Suprapubic skin (tissue), 4 donors: Measurements from ENCODE around the gene PRKAG2. TPM values are rescaled to one million over a fixed set of nuclear protein-coding genes. Genes with fewer than 3 reads are reported as not detected.

Experiments
- DNase-seq, 2 donors: peaks; one replicate each; pipeline ENCODE4 v3.0.0-alpha.2; 2019; ENCODE audit warnings: low spot score in 2 of 2
- H3K27ac ChIP-seq: fragments of 200-600 bp; sonication (generic); one replicate; pipeline ENCODE4 v1.5.1; 2019
- H3K27me3 ChIP-seq: fragments of 200-600 bp; sonication (generic); one replicate; pipeline ENCODE4 v1.5.1; 2019
- H3K36me3 ChIP-seq: fragments of 200-600 bp; sonication (generic); one replicate; pipeline ENCODE4 v1.5.1; 2019
- H3K4me1 ChIP-seq: fragments of 200-600 bp; sonication (generic); one replicate; pipeline ENCODE4 v1.5.1; 2019
- H3K4me3 ChIP-seq: fragments of 200-600 bp; sonication (generic); one replicate; pipeline ENCODE4 v1.5.1; 2019; ENCODE audit warnings: mild to moderate bottlenecking
- H3K9me3 ChIP-seq: fragments of 200-600 bp; sonication (generic); one replicate; pipeline ENCODE4 v1.5.1; 2019
- EP300 ChIP-seq: sonication (generic); formaldehyde crosslinking; IDR thresholded peaks from one replicate; pipeline ENCODE4 v1.6.1; 2017; ENCODE audit warnings: antibody characterized with exemption
- POLR2A ChIP-seq, 2 donors: fragments of 450-650 bp; IDR thresholded peaks; one replicate each; pipeline ENCODE4 v1.6.1; 2017; ENCODE audit warnings: antibody characterized with exemption in 2 of 2, mild to moderate bottlenecking in 2 of 2, moderate library complexity in 2 of 2
- POLR2AphosphoS5 ChIP-seq, 3 donors: sonication (generic); formaldehyde crosslinking; IDR thresholded peaks; one replicate each; pipeline ENCODE4 v1.6.1; 2017; ENCODE audit warnings: antibody characterized with exemption in 3 of 3
- WGBS: methylation state at CpG from one replicate; pipeline ENCODE4 v1.1.5; 2018; 5-methylcytosine and 5-hydroxymethylcytosine counted together
- total RNA-seq, 4 donors: library from RNA; depleted of rRNA; stranded (reverse); fragments of >200 nt; gene quantifications; one replicate each; pipeline ENCODE4 v1.1.0, GENCODE V29; 2016
- TF ChIP-seq, protein P1 (sequence below), 2 donors: fragments of 200-600 bp in 1 of 2; fragments of 450-650 bp in 1 of 2; sonication (generic) in 1 of 2; IDR thresholded peaks; one replicate each; pipeline ENCODE4 v1.5.1; 2016 to 2019; ENCODE audit warnings: antibody characterized with exemption in 2 of 2, mild to moderate bottlenecking in 1 of 2, moderate library complexity in 1 of 2

PRKAG2 gene
- total RNA-seq, 4 donors from 2014 or later, result 16.5 to 40.0 (median 17.3) TPM

DNA sequence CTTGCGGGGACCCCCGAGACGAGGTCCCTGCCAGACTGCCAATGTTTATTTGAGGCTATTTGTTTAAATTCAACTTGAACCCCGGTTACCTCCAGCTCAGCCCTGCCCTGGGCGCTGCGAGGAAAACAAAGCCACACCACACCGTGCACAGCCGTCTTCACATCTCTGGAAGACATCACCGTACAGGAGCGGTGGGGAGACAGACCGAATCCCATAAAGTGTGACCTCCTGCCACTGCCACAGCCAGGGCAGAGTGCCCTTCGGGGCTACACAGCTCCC lies 40.0 kb downstream of the PRKAG2 start:
- Histone ChIP-seq H3K9me3 (no peaks in the 10 kb centered on the region), H3K27me3 (no peaks in the 10 kb centered on the region), H3K4me1 (peaks cover 20% of the 10 kb centered on the region), H3K27ac (no peak overlapping the region), H3K36me3 (peaks cover 4% of the 10 kb centered on the region), H3K4me3 (no peak overlapping the region)
- TF ChIP-seq POLR2AphosphoS5 (IDR thresholded peaks at IDR 0.05) (no peak), EP300 (no peak), POLR2A (IDR thresholded peaks at IDR 0.05) (no peak)
- TF ChIP-seq, protein P1, sequence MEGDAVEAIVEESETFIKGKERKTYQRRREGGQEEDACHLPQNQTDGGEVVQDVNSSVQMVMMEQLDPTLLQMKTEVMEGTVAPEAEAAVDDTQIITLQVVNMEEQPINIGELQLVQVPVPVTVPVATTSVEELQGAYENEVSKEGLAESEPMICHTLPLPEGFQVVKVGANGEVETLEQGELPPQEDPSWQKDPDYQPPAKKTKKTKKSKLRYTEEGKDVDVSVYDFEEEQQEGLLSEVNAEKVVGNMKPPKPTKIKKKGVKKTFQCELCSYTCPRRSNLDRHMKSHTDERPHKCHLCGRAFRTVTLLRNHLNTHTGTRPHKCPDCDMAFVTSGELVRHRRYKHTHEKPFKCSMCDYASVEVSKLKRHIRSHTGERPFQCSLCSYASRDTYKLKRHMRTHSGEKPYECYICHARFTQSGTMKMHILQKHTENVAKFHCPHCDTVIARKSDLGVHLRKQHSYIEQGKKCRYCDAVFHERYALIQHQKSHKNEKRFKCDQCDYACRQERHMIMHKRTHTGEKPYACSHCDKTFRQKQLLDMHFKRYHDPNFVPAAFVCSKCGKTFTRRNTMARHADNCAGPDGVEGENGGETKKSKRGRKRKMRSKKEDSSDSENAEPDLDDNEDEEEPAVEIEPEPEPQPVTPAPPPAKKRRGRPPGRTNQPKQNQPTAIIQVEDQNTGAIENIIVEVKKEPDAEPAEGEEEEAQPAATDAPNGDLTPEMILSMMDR (IDR thresholded peaks at IDR 0.05), result no peak
- no peak for DNase-seq
- WGBS, result 84% methylated on average over 12 of the region's 12 CpGs

DNA sequence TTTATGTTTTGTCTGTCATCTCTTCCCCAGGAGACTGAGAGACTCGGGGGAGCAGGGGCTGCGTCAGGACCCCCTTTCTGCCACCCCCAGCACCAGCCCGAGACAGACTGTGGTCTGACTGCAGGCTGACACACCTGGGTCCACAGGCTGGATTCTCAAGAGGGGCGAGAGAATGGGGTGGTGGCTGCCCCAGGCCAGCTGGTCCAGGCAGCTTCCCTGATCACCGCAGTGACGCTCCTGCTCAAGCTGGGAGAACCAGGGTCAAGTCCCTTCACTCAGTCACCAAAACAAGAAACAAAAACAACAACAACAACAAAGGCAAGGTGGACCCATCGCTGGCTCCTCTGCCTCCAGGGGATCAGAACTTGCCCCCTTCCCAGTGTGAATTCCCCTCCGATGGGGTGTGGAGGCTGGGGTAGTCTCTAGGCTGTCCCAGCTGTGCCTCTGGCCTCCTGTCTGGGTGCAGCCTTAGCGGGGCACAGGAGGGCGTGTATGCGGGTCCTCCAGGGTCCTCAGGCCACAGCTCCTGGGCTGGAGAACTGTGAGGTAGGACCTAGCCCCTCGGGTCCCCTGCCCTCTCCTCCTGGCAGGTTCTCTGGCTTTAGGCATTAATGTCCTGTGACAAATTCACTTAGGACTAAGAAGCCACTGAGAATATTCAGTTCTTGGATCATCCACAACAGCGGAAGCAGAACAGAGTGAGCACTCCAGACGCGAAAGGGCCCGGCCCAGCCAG lies 40.6 kb downstream of the PRKAG2 start:
- WGBS, result 94% methylated on average over 9 of the region's 16 CpGs
- H3K4me1 ChIP-seq, result peaks cover 20% of the 10 kb centered on the region
- H3K27ac ChIP-seq, result no peak overlapping the region
- H3K27me3 ChIP-seq, result no peaks in the 10 kb centered on the region
- no peak for DNase-seq
- peaks cover 4% of the 10 kb centered on the region for H3K36me3 ChIP-seq
- H3K9me3 ChIP-seq, result no peaks in the 10 kb centered on the region
- TF ChIP-seq POLR2AphosphoS5 (IDR thresholded peaks at IDR 0.05), result no peak
- H3K4me3 ChIP-seq, result no peak overlapping the region

DNA sequence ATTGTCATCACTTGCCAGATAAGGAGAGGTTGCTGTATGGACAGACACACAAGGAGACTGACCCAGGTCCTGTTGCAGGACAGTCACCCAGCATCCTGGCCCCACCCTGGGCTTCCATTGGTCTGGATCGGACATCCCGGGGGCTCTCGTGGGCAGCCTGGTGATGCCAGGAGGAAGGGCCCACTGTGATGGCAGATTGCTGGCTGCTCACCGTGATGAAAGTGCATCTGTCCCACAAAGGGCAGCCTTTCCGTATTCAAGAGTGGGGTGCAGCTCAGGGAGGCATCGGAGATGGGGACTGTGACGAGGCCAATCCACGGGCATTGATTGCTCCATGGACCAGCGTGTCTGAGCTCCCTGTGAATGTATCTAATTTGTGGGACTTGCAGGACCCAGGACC lies 41.3 kb downstream of the PRKAG2 start:
- Histone ChIP-seq H3K27me3 (no peaks in the 10 kb centered on the region), H3K9me3 (no peaks in the 10 kb centered on the region), H3K36me3 (peaks cover 4% of the 10 kb centered on the region), H3K27ac (no peak overlapping the region), H3K4me1 (peaks cover 20% of the 10 kb centered on the region), H3K4me3 (no peak overlapping the region)
- no peak for DNase-seq
- WGBS, result 91% methylated on average over 9 of the region's 9 CpGs
- TF ChIP-seq EP300 (no peak), POLR2AphosphoS5 (IDR thresholded peaks at IDR 0.05) (no peak), POLR2A (IDR thresholded peaks at IDR 0.05) (no peak)
- TF ChIP-seq, protein P1 (IDR thresholded peaks at IDR 0.05), result no peak

DNA sequence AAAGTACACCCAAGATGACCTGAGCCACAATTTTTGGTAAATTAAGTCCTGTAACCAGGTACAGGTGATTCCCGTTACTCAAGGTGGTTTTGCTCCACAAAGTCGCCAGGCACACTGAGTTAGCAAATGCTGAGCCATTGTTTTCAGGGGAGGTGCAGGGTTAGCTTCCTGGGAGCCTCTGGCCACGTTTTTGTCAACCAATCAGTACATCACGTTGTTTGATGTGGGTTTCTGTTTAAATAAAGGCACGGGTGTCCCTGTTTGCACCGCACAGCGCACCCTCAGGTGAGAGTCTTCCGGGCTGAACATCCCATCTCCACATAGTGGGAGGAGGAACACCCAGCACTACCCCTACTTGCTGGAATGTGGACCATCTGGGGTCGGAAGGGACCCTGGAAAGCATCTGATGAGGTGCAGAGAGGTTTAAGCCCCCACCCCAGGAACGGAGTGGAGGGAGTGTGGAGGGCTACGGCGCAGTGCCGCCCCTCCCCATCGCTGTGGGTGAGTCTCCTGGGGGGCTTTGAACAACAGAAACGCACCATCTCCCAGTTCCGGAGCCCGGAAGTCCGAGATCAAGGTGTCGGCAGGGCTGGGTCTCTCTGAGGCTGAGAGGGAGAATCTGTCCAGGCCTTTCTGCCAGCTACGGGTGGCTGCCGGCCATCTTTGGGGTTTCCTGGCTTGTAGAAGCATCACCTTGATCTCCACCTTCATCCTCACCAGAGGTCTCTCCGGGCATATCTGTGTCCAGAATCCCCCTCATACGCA lies 42.5 kb downstream of the PRKAG2 start:
- peaks cover 4% of the 10 kb centered on the region for H3K36me3 ChIP-seq
- H3K9me3 ChIP-seq, result no peaks in the 10 kb centered on the region
- TF ChIP-seq POLR2AphosphoS5 (IDR thresholded peaks at IDR 0.05) (no peak), POLR2A (IDR thresholded peaks at IDR 0.05) (no peak), EP300 (no peak)
- TF ChIP-seq, protein P1 (IDR thresholded peaks at IDR 0.05), result no peak
- no peak for DNase-seq
- no peak overlapping the region for H3K27ac ChIP-seq
- no peak overlapping the region for H3K4me3 ChIP-seq
- H3K4me1 ChIP-seq, result peaks cover 18% of the 10 kb centered on the region
- H3K27me3 ChIP-seq, result no peaks in the 10 kb centered on the region
- 87% methylated on average over 19 of the region's 23 CpGs for WGBS

DNA sequence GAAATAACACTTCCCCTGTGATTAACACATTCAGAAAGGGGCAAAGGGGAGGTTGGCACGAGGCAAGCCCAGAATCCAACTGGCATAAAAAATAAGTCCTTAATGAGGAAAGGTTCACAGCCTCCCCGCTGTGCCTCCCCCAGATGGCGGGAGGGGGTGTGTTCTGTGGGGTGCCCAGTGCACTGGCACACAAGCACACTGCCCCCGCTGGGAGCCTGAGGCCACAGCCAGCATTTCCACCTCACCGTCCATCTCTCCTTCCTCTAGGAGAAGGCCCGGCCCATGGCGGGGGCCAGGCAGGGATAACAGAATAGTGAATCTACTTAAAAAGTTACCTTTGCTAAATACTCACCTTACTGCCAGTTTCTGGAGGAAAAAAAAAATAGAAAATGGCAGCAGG lies 43.2 kb downstream of the PRKAG2 start:
- no peak overlapping the region for H3K4me3 ChIP-seq
- 86% methylated on average over 7 of the region's 7 CpGs for WGBS
- no peak overlapping the region for H3K27ac ChIP-seq
- no peak for DNase-seq
- no peaks in the 10 kb centered on the region for H3K27me3 ChIP-seq
- peaks cover 12% of the 10 kb centered on the region for H3K4me1 ChIP-seq
- peaks cover 4% of the 10 kb centered on the region for H3K36me3 ChIP-seq
- TF ChIP-seq EP300 (no peak), POLR2AphosphoS5 (IDR thresholded peaks at IDR 0.05) (no peak)
- no peaks in the 10 kb centered on the region for H3K9me3 ChIP-seq

DNA sequence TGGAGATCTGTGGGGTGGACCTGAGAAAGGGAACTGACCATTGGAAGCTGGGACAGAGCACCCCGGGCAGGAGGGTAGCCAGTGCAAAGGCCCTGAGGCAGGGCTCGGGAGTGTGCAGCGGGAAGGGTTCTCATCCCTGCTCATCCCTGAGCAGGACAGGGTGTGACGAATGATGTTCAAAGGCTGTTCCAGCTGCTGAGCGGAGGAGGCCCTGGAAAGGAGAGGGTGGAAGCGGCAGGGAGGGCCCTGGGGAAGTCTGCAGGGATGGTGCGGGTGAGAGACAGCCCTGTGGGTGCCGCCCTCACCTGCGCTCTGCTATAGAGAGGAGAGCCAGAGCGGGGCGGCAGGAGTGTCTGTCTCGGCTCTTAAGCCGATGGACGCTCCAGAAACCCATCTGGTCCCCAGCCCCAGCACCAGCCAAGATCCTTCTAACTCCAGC lies 43.7 kb downstream of the PRKAG2 start:
- H3K27ac ChIP-seq, result no peak overlapping the region
- 87% methylated on average over 13 of the region's 14 CpGs for WGBS
- H3K4me3 ChIP-seq, result no peak overlapping the region
- no peaks in the 10 kb centered on the region for H3K27me3 ChIP-seq
- H3K9me3 ChIP-seq, result no peaks in the 10 kb centered on the region
- no peak for DNase-seq
- TF ChIP-seq EP300 (no peak), POLR2AphosphoS5 (IDR thresholded peaks at IDR 0.05) (no peak), POLR2A (IDR thresholded peaks at IDR 0.05) (no peak)
- TF ChIP-seq, protein P1 (IDR thresholded peaks at IDR 0.05), result no peak
- H3K4me1 ChIP-seq, result peaks cover 8% of the 10 kb centered on the region
- peaks cover 4% of the 10 kb centered on the region for H3K36me3 ChIP-seq
